Measurements from ENCODE around the gene FOSL1.

Gene FOSL1

GRCh38 chr11:65873318-65874156, 26.7 kb downstream of the FOSL1 start:
- Histone ChIP-seq H4K20me1 (peaks cover 0 to 32% (median 24%) of the 10 kb centered on the region in 11 experiments; a peak in 17 of 22 replicates), H3K4me3 (peak overlapping the region; percentile 51 to 72 (median 58)), H3K36me3 (peaks cover 0 to under 1% (median 0%) of the 10 kb centered on the region in 11 experiments; a peak in 1 of 22 replicates), H3K9me3 (replicated peaks in 1 of 11) (no peaks in the 10 kb centered on the region), H3K27ac (peak overlapping the region; percentile 36 to 72 (median 56); a peak in 20 of 22 replicates), H3K4me1 (peaks cover 46 to 71% (median 58%) of the 10 kb centered on the region in 10 experiments), H3K27me3 (peaks cover 0 to 33% (median 21%) of the 10 kb centered on the region in 11 experiments; a peak in 19 of 22 replicates), H3K4me2 (peak overlapping the region; percentile 88 to 100 (median 98)), H3K9ac (peak overlapping the region; percentile 52 to 80 (median 74))
- no peak for TF ChIP-seq Cebpa-rat (IDR thresholded peaks at IDR 0.05)

GRCh38 chr11:65872586-65873317, 27.4 kb downstream of the FOSL1 start, which contains the start of gene EFEMP2:
Gene EFEMP2 (minus strand): TSS chr11:65872800. CDS start chr11:65872354, 446 bp downstream.
- H3K4me3 ChIP-seq = peak within 1 kb of the TSS; percentile 51 to 72 (median 58)
- H3K36me3 ChIP-seq = peaks cover 0 to 9% (median 5%) of the 10 kb centered on the region in 11 experiments; a peak in 6 of 22 replicates
- TF ChIP-seq Cebpa-rat (IDR thresholded peaks at IDR 0.05) = no peak
- H3K27me3 ChIP-seq = peaks cover 0 to 33% (median 25%) of the 10 kb centered on the region in 11 experiments; a peak in 19 of 22 replicates
- peak within 1 kb of the TSS; percentile 52 to 80 (median 74) for H3K9ac ChIP-seq
- H3K4me1 ChIP-seq = peaks cover 46 to 64% (median 58%) of the 10 kb centered on the region in 10 experiments
- peak within 1 kb of the TSS; percentile 91 to 100 (median 98) for H3K4me2 ChIP-seq
- peak within 1 kb of the TSS; percentile 36 to 72 (median 56); a peak in 20 of 22 replicates for H3K27ac ChIP-seq
- H3K9me3 ChIP-seq (replicated peaks in 1 of 11) = no peaks in the 10 kb centered on the region
- peaks cover 0 to 40% (median 32%) of the 10 kb centered on the region in 11 experiments; a peak in 17 of 22 replicates for H4K20me1 ChIP-seq

- H3K9me3 ChIP-seq (replicated peaks in 1 of 11) = no peaks in the 10 kb centered on the region
- peaks cover 4 to 15% (median 11%) of the 10 kb centered on the region in 11 experiments; a peak in 20 of 22 replicates for H3K36me3 ChIP-seq
- no peak overlapping the region for H3K4me3 ChIP-seq
- H3K27me3 ChIP-seq = peaks cover 0 to 33% (median 26%) of the 10 kb centered on the region in 11 experiments; a peak in 19 of 22 replicates
- peak overlapping the region in 4 of 11 experiments; percentile 21 to 56 (median 48); a peak in 6 of 22 replicates for H3K27ac ChIP-seq
- H3K9ac ChIP-seq = peak overlapping the region in 8 of 11 experiments; percentile 25 to 59 (median 56); a peak in 11 of 22 replicates
- H3K4me2 ChIP-seq = peak overlapping the region; percentile 74 to 98 (median 92)
- H4K20me1 ChIP-seq = peaks cover 0 to 46% (median 38%) of the 10 kb centered on the region in 11 experiments; a peak in 20 of 22 replicates
- no peak for TF ChIP-seq Cebpa-rat (IDR thresholded peaks at IDR 0.05)
- peaks cover 46 to 70% (median 55%) of the 10 kb centered on the region in 10 experiments for H3K4me1 ChIP-seq
Observed at GRCh38 chr11:65871811-65872548, 28.2 kb downstream of the FOSL1 start.

GRCh38 chr11:65870706-65871681, 29.2 kb downstream of the FOSL1 start:
- peaks cover 46 to 74% (median 50%) of the 10 kb centered on the region in 10 experiments for H3K4me1 ChIP-seq
- no peak; a peak in 1 of 22 replicates for TF ChIP-seq Cebpa-rat (IDR thresholded peaks at IDR 0.05)
- H3K27me3 ChIP-seq = peaks cover 0 to 33% (median 26%) of the 10 kb centered on the region in 11 experiments; a peak in 19 of 22 replicates
- peak overlapping the region; percentile 10 to 59 (median 55); a peak in 19 of 22 replicates for H3K9ac ChIP-seq
- H3K9me3 ChIP-seq (replicated peaks in 1 of 11) = no peaks in the 10 kb centered on the region
- H3K4me2 ChIP-seq = peak overlapping the region; percentile 74 to 98 (median 92)
- H4K20me1 ChIP-seq = peaks cover 0 to 56% (median 48%) of the 10 kb centered on the region in 11 experiments; a peak in 20 of 22 replicates
- H3K27ac ChIP-seq = peak overlapping the region in 7 of 11 experiments; percentile 10 to 61 (median 45); a peak in 11 of 22 replicates
- H3K4me3 ChIP-seq = peak overlapping the region in 5 of 10 experiments; percentile 18 to 45 (median 38); a peak in 9 of 20 replicates
- H3K36me3 ChIP-seq = peaks cover 14 to 25% (median 20%) of the 10 kb centered on the region in 11 experiments

- Histone ChIP-seq H3K9ac (peak overlapping the region; percentile 1 to 59 (median 55); a peak in 16 of 22 replicates), H3K27ac (peak overlapping the region in 5 of 11 experiments; percentile 13 to 61 (median 52); a peak in 11 of 22 replicates), H3K36me3 (peaks cover 21 to 32% (median 27%) of the 10 kb centered on the region in 11 experiments), H3K4me2 (peak overlapping the region; percentile 74 to 98 (median 92)), H3K9me3 (replicated peaks in 1 of 11) (no peaks in the 10 kb centered on the region), H3K4me1 (peaks cover 46 to 79% (median 50%) of the 10 kb centered on the region in 10 experiments), H3K27me3 (peaks cover 0 to 33% (median 26%) of the 10 kb centered on the region in 11 experiments; a peak in 19 of 22 replicates), H3K4me3 (peak overlapping the region in 5 of 10 experiments; percentile 18 to 45 (median 38); a peak in 9 of 20 replicates), H4K20me1 (peaks cover 0 to 63% (median 55%) of the 10 kb centered on the region in 11 experiments; a peak in 21 of 22 replicates)
- TF ChIP-seq Cebpa-rat (IDR thresholded peaks at IDR 0.05) = no peak
Observed at GRCh38 chr11:65870307-65870658, 29.9 kb downstream of the FOSL1 start.

GRCh38 chr11:65869643-65870306, 30.4 kb downstream of the FOSL1 start:
- Histone ChIP-seq H3K36me3 (peaks cover 26 to 37% (median 32%) of the 10 kb centered on the region in 11 experiments), H4K20me1 (peaks cover 0 to 68% (median 57%) of the 10 kb centered on the region in 11 experiments; a peak in 21 of 22 replicates), H3K4me3 (peak overlapping the region in 4 of 10 experiments; percentile 18 to 45 (median 31); a peak in 8 of 20 replicates), H3K9me3 (replicated peaks in 1 of 11) (no peaks in the 10 kb centered on the region), H3K4me1 (peaks cover 46 to 84% (median 50%) of the 10 kb centered on the region in 10 experiments), H3K27ac (peak overlapping the region in 5 of 11 experiments; percentile 13 to 61 (median 52); a peak in 11 of 22 replicates), H3K4me2 (peak overlapping the region; percentile 74 to 98 (median 92)), H3K9ac (peak overlapping the region; percentile 1 to 59 (median 55); a peak in 16 of 22 replicates), H3K27me3 (peaks cover 0 to 33% (median 26%) of the 10 kb centered on the region in 11 experiments; a peak in 19 of 22 replicates)
- TF ChIP-seq Cebpa-rat (IDR thresholded peaks at IDR 0.05) = no peak

Measured in BLaER1 treated with 17β-estradiol and CSF1 and Interleukin-3, amounts not matched to agents 10 nM and 100 nM (cell line).